GM20431 (cell line): ENCODE measurements around the gene DUSP3.

Source experiments
- in situ Hi-C: fragments of 300-500 bp; cut with MseI, MboI; formaldehyde crosslinking; loops from one replicate; pipeline ENCODE4 v1.15.0; 2020; ENCODE audit warnings: low sequenced_read_pairs; ENCODE audit not compliant: unreplicated experiment

DUSP3 gene

DNA sequence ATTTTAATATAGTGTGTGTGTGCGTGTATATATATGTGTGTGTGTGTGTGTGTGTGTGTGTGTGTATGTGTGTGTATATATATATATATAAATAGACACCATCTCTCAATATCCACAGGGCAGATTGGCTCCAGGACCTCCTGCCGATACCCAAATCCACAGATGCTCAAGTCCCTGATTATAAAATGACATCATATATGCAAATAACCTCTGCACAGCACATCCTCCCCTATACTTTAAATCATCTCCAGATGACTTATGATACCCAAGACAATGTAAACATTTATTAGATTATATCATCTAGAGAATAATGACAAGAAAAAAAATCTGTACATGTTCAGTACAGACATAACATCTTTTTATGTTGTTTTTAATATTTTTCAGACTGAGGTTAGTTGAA is 7.8 kb downstream of the DUSP3 start:
- in situ Hi-C loops, result no loop called here

DNA sequence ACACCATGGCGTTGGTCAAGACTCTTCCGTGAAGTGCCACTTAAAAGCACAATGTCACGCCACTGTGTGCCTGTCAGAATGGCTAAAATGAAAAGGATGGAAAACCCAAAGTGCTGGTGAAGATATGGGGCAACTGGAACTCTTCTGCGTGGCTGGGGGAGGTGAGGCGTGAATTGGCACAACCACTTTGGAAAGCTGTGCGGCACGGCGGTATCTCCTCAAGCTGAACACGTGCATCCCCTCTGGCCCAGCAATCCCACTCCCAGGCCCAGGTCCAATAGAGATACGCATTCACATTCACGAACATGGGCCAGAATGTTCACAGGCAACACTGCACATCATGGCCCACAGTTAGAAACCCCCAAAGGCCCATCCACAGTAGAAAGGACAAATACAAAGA is 8.9 kb downstream of the DUSP3 start:
- in situ Hi-C loops, result loop anchor here (10.0 kb wide), 1 partner anchor 195 kb away; no protein-coding TSS in a partner anchor

DNA sequence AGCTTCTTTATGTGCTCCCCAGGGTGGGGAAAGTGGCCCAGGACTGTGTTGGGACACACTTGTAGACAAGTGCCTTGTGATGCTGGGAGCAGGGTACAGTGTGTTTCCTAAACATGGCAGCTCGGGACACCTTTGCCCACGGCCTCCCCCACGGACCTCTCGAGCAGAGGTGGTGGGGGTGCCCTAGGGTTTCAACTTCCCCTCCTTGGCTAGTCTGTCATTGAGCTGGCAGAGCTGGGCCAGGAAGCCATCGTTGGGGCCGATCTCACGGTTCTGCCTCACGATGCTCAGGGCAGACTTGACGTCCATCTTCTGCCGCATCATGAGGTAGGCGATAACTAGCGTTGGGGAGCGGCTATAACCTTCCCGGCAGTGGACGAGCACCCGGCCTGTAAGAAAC is 9.4 kb downstream of the DUSP3 start:
- in situ Hi-C loops, result loop anchor here (10.0 kb wide), 1 partner anchor 195 kb away; no protein-coding TSS in a partner anchor

DNA sequence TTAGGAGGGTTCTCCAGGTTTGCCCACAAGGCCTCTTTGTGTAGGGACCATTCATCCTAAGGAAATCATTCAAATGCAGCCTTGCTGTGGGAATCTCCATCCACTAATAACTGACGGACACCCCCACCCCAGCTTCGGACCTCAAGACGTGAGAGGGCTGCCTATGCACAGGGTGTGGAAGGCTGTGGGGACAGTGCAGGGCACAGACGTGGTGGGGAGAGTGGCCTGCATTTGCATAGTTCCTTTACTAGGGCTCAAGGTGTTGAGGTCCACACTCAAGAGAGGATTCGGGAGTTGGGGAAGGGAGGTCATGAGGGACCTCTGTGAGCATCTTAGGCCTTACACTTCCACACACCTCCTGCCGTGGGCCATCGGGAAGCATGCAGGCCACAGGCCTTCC is 9.8 kb downstream of the DUSP3 start:
- in situ Hi-C loops, result loop anchor here (10.0 kb wide), 1 partner anchor 194 kb away; no protein-coding TSS in a partner anchor

DNA sequence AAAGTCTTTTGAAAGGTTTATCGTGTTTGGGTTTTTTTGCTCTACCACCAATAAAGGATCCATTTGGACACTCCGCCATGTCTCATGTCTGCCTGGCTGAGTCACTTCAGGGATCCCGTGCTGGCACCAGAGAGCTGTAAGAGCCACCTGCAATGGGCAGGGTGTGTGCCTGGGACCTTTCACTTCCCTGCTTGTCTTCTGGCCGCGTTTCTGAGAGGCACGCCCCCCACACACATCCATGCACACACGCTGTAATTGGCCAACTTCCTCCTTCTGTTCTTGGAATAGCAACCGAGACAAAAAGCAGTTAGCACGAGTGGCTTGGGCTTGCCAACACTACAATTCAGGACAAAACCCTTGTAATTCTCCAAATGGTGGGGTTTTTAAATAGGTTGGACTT is 10.4 kb downstream of the DUSP3 start:
- in situ Hi-C loops, result loop anchor here (10.0 kb wide), 1 partner anchor 194 kb away; no protein-coding TSS in a partner anchor

DNA sequence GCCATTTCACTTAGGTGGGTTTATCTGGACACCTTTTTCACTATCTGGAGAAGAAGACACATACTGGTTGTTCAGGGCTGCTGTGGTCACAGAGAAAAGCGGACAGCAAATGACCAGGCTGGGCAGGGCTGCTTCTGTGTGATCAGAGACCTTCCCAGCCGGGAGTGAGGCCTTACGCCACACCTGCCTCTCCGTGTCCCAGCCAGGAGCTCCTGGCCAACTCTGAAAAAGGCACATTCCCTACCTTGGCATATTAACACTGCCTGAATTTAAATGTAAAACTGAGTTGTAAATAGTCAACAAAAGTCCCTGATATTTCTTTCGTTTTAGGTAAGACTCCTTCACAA is 11.1 kb downstream of the DUSP3 start:
- in situ Hi-C loops, result loop anchor here (10.0 kb wide), 1 partner anchor 193 kb away; no protein-coding TSS in a partner anchor

DNA sequence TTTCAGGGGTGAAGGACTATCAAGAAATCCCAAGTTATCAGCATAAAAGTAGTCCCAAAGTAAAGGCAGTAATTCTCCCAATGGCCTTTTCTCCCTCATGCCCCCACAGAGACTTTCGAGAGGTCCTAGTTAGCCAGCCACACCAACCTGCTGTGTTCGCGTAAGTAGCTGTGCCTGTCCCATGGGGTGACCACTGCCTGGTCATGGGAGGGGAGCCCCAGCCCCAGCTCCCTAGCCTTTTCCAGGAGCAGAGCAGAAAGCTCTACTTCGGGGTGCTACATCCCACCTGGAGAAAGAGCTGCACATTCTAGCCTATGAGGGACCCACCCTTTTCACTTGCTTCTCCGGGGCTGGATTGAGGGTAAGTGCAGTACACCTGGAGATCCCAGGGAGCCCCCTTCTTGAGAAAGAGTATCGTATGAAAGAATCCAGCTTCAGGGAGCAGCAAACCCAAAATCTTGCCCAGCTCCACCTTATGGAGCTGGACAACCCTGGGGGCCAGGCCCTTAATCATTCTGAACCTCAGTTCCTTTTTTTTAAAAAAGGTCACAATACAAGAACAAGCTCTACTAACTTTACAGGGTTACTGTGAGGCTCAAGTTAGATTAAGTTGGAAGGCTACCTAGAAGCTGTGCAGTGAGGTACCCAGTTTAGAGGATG is 11.6 kb downstream of the DUSP3 start:
- in situ Hi-C loops, result loop anchor here (10.0 kb wide), 1 partner anchor 192 kb away; no protein-coding TSS in a partner anchor

DNA sequence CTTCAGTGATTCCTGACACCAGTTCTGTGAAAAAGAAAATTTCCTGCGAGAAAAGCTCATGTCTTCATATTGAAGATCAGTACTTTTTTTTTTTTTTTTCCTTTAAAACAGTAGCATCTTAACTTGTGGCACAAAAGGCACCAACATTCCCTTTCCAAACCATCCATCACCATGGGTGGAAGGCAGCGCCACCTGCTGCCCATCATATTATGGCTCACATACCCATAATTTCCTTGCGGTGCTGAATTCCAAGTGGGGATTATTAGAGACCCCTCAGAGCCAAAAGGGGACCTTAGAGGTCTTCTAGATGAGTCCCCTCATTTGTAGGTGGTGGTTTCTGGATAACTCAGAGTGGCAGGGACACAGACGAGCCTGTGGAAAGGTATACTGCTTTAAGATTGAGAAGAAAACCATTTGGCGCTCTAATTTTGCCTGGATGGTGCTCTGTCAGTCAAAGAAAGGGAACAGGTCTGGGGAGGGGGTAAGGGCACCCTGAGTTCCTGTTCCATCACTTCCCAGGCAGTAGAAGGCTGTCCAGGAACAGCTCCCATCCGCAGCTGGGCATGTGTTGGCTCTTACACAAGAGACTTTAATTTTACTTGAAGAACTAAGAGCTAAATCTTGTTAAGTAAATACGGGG is 12.2 kb downstream of the DUSP3 start:
- in situ Hi-C loops, result loop anchor here (10.0 kb wide), 1 partner anchor 192 kb away; no protein-coding TSS in a partner anchor

DNA sequence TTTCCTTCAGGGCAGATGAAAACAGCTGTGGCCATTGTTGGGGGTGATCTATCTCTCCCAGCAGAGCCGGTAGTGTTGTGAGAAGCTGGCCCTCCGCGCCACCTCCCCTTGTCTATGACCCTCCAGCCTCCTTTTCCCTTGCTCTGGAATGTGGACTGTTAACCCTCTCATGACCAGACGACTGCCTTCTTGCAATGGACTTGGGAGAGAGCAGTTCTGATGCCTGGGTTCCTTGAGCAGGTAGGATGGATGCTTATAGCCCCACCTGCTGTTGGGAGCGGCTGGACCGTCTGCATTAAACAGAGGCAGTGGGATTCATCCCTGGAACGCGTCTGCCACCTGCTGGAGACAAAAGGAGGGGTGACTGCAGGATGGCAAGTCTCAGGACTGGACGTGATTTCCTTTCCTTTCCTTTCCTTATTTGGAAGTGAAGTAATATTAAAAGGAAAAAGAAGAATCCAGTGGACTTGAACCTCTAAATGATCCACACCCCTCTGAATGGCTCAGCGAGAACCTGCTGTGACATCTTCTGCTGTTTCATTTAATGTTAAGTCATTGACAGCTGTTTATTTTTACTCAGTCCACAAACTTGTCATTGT is 18.4 kb downstream of the DUSP3 start:
- in situ Hi-C loops, result loop anchor here (5.0 to 10.0 kb wide), 2 partner anchors 68 to 186 kb away; no protein-coding TSS in a partner anchor

DNA sequence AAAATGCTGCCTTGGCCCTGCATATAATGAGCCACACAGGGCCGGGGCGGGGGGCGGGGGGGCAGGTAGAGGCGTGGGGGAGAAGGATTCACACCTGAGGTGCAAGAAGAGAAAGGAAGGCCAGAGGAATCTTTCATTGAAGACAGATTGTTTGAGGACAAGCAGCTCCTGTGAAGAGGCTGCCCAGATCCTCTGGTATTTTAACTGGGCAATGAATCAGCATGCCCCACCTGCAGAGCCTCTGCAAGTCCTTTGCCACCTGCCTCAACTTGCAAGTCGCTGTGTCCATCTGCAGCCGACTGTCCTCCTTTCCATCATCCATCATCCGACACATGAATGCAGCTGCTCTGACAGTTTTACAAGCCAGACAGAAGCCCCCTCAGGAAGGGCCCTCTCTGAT is 18.9 kb downstream of the DUSP3 start:
- in situ Hi-C loops, result loop anchor here (5.0 to 10.0 kb wide), 2 partner anchors 68 to 185 kb away; no protein-coding TSS in a partner anchor

DNA sequence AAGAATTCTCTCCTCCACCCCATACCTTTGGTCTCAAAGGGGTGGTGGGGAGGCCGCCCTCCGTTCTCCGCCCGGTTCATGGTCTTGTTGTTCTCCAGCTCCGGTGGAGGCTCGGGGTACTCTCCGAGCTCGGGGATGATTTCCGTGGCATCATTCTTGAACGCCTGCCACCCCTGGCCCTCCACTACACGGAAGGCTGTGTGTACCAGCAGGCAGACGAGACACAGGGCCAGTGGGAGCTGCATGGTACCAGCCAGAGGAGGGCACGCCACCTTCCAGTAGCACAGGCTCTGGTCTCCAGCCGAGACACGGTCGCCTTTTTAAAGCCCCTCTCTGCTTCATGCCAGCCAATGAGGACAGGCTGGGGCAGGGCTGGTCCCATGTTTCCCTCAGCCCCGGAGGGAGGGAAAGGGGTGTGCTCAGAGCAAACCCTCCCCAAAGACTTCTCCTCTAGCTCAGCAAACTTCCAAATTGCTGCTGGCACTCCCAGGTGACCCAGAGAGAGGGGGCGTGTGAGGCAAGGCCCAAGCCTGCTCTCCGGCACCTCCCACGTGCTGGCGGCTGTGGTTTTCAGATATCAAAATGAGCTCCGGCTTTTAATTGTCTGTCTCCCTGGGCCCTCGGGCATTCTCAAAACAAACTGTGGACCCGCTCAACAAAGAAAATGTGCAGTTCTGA is 20.1 kb downstream of the DUSP3 start, which contains the start of gene SOST:
TSS of gene SOST (minus strand) at position 295 of the 678 bp plus-strand sequence. CDS start at position 245, 50 bp downstream.
- in situ Hi-C loops, result no loop called here

DNA sequence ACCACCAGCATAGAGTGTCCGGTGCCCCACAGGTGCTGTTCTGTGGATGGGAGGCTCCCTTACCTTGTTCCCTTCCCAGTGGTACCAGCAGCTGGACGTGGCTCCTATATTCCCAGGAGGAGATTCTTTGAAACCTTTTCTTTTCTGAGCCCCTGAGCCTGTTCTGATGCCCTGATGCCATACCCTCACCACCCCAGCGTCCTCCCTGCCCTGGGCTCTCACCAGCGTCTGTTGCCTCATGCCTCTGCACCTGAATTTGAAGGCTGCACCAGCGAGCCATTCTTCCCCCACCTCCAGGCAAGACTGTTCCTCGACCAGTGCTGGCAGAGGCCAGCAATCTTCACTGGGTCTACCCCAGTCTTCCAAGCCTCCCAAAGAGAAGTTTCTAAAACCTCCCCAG is 20.7 kb downstream of the DUSP3 start:
- in situ Hi-C loops, result no loop called here

DNA sequence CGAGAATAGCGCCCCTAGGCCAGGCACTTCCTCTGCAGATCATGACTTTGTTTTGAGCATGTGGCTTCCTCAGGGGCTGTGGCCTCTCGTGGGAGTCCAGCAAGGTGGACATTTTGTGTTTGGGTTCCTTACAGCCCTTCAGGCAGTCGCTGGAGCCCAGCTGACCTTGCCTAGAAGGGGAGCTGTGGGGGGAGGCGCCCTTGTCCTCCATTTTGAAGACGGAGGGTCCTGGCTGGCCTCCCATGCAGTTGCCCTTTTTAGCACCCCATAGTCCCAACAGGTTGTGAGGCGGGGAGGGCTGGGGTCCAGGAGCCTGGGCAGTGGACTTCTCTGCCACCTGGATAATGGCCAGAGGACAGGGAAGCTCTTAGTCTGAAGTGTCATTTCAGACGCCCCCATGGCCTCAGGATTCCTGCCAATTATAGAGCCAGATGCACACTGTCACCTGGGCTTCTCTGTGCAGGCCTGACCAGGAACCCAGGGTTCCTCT is 21.6 kb downstream of the DUSP3 start:
- in situ Hi-C loops, result no loop called here

DNA sequence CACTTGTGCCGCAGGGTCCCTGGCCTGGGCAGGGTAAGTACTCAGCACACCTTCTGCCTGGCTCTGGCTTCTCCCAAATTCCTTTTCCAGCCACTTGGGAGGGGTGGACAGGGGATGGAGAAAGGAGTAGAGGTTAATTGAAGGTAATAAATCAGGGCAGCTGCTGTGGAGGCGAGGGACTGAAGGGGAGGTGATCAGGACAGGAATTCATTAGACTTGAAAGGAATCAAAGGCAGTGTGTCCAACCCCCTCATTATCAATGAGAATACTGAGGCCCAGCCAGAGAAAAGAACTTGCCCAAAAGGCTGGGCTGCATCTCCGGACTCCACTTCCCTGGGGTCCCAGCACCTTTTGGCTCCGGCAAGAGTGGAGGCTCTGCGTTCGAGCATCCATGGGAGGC is 22.6 kb downstream of the DUSP3 start:
- in situ Hi-C loops, result no loop called here

DNA sequence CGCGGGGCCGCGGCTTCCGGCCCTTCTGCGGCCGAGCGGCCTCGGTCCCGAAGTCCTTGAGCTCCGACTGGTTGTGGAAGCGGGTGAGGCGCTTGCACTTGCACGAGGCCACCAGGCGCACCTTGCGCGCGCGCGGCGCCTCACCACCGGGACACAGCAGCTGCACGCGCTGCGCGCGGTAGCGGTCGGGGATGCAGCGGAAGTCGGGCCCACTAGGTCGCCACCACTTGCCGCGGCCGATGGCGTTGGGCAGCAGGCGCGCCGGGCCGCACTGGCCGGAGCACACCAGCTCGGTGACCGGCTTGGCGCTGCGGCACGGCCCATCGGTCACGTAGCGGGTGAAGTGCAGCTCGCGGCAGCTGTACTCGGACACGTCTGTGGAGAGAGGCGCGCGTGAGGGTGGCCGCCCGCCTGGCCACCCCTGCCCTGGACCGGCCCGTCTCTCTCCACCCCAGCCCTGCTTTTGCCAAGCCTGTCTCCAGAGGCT is 23.3 kb downstream of the DUSP3 start:
- in situ Hi-C loops, result no loop called here

DNA sequence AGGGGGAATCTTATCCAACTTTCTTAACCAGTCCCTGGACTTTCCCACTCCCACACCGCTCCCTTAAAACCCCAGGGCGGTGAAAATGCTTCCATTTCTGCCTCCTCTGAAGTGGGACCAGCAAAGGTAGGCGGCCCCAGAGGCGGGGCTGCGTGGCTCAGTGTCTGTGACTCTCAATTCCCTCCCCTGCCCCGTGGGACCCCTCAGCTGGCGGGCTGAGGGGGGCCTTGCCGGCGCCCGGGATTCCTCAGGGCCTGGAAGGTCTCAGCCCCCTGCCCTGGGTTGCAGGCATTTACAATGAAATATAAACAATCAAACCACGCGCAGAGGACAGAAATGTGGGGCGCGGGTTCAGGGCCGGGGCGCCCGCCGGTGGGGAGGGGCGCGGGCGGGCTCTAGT is 23.8 kb downstream of the DUSP3 start:
- in situ Hi-C loops, result no loop called here

DNA sequence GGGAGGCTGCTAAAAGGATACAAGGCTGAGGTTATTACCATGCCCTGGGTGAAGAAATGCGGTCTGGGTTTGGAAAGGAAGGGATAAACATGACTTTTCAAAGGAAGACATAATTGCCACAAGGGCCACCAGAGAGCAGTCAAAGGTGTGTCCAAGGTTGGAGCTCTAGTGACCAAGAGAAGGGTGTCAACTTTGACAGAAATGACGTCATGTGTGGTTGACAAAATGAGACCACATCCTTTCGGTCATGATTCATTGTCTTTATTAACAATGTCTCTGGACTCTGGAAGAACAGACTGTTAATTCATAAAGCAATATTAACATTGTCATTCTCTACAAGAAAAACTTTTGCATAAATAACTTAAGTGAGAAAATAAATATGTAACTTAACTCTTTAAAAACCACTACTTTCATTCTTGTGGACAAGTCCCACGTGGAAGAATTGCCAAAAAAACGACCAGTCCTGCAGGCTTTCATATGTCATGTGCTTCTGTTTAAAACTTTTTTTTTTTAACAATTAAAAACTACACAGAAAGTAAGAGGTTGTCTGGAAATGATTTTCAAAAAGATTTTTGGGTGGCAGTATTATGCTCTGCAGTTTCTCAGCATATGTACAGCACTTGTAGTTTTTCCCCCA is 25.2 kb downstream of the DUSP3 start:
- in situ Hi-C loops, result no loop called here

DNA sequence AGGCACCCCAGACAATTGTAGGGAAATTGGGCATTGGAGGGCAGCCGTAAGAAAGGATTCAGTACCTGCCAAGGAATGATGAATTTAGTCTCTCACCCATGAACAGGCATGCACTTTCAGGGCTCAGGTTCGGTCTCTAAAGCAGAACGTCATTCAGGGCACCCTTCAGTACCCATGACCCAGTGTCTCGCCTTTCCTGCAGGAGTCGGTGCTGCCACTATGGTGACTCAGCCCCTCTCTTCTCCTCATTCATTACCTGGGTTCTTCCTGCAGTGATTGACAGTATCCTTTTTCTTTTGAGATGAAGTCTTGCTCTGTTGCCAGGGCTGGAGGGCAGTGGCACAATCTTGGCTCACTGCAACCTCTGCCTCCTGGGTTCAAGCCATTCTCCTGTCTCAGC is 28.6 kb downstream of the DUSP3 start:
- in situ Hi-C loops, result no loop called here

DNA sequence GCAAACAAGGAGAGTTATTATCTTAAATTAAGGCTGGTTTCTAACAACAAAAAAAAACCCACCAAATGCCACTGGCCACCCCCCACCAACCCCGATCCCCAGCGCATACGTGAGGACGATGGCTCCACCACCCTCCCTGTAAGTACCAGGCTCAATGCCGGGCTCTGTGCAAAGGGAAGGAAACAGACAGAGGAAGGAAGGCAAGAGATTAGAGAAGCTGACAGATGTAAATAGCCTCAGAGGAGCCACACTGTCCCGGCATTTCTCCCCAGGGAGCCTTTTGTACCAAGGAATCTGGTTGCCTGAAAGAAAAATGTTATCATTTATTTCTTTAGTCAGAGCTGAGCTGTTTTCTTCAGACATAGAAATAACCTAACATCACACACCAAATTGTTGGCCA is 33.2 kb downstream of the DUSP3 start:
- in situ Hi-C loops, result no loop called here

DNA sequence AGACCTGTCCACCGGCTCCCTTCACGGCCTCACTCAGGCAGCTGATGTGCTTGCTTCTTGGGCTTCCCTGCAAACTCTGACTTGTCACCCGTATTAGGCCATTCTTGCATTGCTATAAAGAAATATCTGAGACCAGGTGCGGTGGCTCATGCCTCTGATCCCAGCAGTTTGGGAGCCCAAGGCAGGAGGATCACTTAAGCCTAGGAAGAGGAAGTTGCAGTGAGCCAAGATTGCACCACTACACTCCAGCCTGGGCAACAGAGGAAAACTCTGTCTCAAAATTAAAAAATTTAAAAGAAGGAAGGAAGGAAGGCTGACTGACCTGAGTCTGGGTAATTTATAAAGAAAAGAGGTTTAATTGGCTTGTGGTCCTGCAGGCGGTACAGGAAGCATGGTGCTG is 37.1 kb downstream of the DUSP3 start:
- in situ Hi-C loops, result no loop called here
